ENCODE measurements around the gene AFG1L. TPM values are rescaled to one million over a fixed set of nuclear protein-coding genes. Genes with fewer than 3 reads are reported as not detected.

AFG1L gene
- total RNA-seq, 1 donor from 2014 or later, result 3.7 TPM

GRCh38 chr6:108438918-108439317, 144.1 kb downstream of the AFG1L start:
- TF ChIP-seq POLR2AphosphoS5 (IDR thresholded peaks at IDR 0.05; ENCODE audit: insufficient read depth in 1 of 2, low read depth in 1 of 2) (no peak), POLR2A (IDR thresholded peaks at IDR 0.05) (no peak)
- TF ChIP-seq, protein P1, sequence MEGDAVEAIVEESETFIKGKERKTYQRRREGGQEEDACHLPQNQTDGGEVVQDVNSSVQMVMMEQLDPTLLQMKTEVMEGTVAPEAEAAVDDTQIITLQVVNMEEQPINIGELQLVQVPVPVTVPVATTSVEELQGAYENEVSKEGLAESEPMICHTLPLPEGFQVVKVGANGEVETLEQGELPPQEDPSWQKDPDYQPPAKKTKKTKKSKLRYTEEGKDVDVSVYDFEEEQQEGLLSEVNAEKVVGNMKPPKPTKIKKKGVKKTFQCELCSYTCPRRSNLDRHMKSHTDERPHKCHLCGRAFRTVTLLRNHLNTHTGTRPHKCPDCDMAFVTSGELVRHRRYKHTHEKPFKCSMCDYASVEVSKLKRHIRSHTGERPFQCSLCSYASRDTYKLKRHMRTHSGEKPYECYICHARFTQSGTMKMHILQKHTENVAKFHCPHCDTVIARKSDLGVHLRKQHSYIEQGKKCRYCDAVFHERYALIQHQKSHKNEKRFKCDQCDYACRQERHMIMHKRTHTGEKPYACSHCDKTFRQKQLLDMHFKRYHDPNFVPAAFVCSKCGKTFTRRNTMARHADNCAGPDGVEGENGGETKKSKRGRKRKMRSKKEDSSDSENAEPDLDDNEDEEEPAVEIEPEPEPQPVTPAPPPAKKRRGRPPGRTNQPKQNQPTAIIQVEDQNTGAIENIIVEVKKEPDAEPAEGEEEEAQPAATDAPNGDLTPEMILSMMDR (IDR thresholded peaks at IDR 0.05), result no peak
- Histone ChIP-seq H3K9me3 (no peaks in the 10 kb centered on the region), H3K27ac (no peak overlapping the region), H3K4me3 (no peak overlapping the region), H3K4me1 (no peaks in the 10 kb centered on the region), H3K27me3 (no peaks in the 10 kb centered on the region), H3K36me3 (no peaks in the 10 kb centered on the region)
- no peak for DNase-seq (ENCODE audit: extremely low spot score in 2 of 2)
- intact Hi-C loops (cut with DNase I), result no loop called here

GRCh38 chr6:108441141-108441540, 146.3 kb downstream of the AFG1L start:
- H3K27ac ChIP-seq, result no peak overlapping the region
- intact Hi-C loops (cut with DNase I), result no loop called here
- no peaks in the 10 kb centered on the region for H3K36me3 ChIP-seq
- no peak overlapping the region for H3K4me3 ChIP-seq
- no peak for DNase-seq (ENCODE audit: extremely low spot score in 2 of 2)
- TF ChIP-seq POLR2A (IDR thresholded peaks at IDR 0.05) (no peak), POLR2AphosphoS5 (IDR thresholded peaks at IDR 0.05; ENCODE audit: insufficient read depth in 1 of 2, low read depth in 1 of 2) (no peak)
- TF ChIP-seq, protein P1 (IDR thresholded peaks at IDR 0.05), result no peak
- no peaks in the 10 kb centered on the region for H3K9me3 ChIP-seq
- H3K27me3 ChIP-seq, result no peaks in the 10 kb centered on the region
- no peaks in the 10 kb centered on the region for H3K4me1 ChIP-seq

DNA sequence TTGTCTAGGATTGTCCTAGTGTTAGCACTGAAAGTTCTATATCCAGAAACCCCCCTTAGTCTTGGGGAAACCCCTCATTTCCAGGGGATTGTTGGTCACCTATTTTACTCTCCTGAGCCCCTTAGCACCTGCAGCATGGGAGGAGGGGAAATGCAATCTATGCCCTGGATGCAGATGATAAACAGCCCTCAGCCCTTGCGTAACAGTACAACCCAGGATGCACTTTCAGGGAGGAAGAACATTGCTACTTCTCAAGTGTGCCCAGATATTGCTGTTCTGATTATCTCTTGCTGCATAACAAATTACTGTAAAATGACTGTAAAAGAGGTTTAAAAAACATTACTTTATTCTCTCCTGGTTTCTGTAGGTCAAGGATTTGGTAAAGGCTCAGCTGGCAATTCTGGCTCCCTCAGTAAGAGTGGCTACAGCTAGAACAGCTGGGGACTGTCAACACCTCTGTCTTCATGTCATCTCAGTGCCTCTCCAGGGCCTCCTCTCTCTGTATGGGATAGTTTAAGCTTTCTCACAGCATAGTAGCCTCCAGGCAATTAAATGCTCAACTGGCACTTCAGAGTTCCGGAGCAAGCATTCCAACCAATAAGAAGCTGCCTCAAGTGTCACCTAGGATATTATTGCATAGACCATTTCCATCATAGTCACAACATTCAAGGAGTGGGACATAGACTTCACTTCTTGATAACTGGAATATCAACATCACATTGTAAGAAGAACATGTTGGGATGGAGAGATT, 148.1 kb downstream of the AFG1L start:
- H3K4me1 ChIP-seq, result no peaks in the 10 kb centered on the region
- intact Hi-C loops (cut with DNase I), result no loop called here

DNA sequence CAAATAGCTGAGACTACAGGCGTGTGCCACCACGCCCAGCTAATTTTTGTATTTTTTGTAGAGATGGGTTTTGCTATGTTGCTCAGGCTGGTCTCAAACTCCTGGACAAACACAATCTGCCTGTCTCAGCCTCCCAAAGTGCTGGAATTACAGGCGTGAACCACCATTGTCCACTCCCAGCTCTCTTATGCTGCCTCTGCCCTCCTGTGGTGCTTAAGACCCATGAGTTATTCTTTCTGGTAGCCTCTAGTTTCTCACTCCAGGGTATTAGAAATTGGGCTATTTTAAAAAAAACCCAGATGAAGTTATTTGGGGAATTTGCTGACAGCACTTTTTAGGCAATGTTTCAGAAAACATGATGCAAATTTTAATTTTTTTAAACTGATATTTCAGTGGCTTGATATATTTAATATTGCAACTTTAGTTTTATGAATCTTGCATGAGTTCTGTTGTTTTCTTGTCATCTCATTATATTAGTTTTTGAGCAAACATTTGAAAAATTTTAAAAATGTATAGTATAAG, 151.8 kb downstream of the AFG1L start:
- intact Hi-C loops (cut with DNase I), result no loop called here
- DNase-seq (ENCODE audit: extremely low spot score in 2 of 2), result no peak

More for the DNA sequence above, 148.1 kb downstream of the AFG1L start:
- no peak for TF ChIP-seq POLR2AphosphoS5 (IDR thresholded peaks at IDR 0.05; ENCODE audit: insufficient read depth in 1 of 2, low read depth in 1 of 2)
- no peak for TF ChIP-seq POLR2A (IDR thresholded peaks at IDR 0.05)
- TF ChIP-seq, protein P1 (IDR thresholded peaks at IDR 0.05), result no peak
- no peak overlapping the region for H3K4me3 ChIP-seq
- no peaks in the 10 kb centered on the region for H3K36me3 ChIP-seq
- no peak for DNase-seq (ENCODE audit: extremely low spot score in 2 of 2)
- H3K27me3 ChIP-seq, result no peaks in the 10 kb centered on the region
- H3K9me3 ChIP-seq, result no peaks in the 10 kb centered on the region
- no peak overlapping the region for H3K27ac ChIP-seq

More for the DNA sequence above, 151.8 kb downstream of the AFG1L start:
- Histone ChIP-seq H3K9me3 (no peaks in the 10 kb centered on the region), H3K27ac (no peak overlapping the region), H3K27me3 (no peaks in the 10 kb centered on the region), H3K4me1 (no peaks in the 10 kb centered on the region), H3K36me3 (no peaks in the 10 kb centered on the region), H3K4me3 (no peak overlapping the region)
- TF ChIP-seq, protein P1 (IDR thresholded peaks at IDR 0.05), result no peak
- TF ChIP-seq POLR2AphosphoS5 (IDR thresholded peaks at IDR 0.05; ENCODE audit: insufficient read depth in 1 of 2, low read depth in 1 of 2) (no peak), POLR2A (IDR thresholded peaks at IDR 0.05) (no peak)
